Right ventricle myocardium superior (tissue), 1 donor: ENCODE data around the gene EPX. TPM values are rescaled to one million over a fixed set of nuclear protein-coding genes. Genes with fewer than 3 reads are reported as not detected.
A peak's percentile ranks its signal among the peaks of the same experiment; 100 is the strongest.
"Not testable (repeated sequence)": the region's sequence is repeated elsewhere in the genome, so short reads cannot be mapped to it uniquely, and the experiment has no call there.

Source experiments
- ATAC-seq: fragments of 200-7000 bp; cut with Tn5 transposase; one replicate; pipeline ENCODE4 v1.9.1; 2020; ENCODE audit warnings: mild to moderate bottlenecking; ENCODE audit not compliant: poor library complexity
- DNase-seq: peaks from one replicate; pipeline ENCODE4 v3.0.0-alpha.2; 2020
- intact Hi-C: fragments of 100-400 bp; cut with DNase I; formaldehyde crosslinking; loops from one replicate; pipeline ENCODE4 v1.11.2; 2022
- long read RNA-seq: library from polyadenylated mRNA; unstranded; transcript quantifications from one replicate; pipeline ENCODE4 v2.0.0, GENCODE V29; 2021
- total RNA-seq: library from RNA; stranded (reverse); fragmentation: NEBNext Ultra II Directional; extraction: Animal tissue kit (Norgen Biotek cat#: 25700); gene quantifications from one replicate; pipeline ENCODE4 v1.2.1, GENCODE V29; 2021
- donor health status: DM: no; HTN: yes; CAD: no; lungs with severe emphysema.

Gene EPX, protein sequence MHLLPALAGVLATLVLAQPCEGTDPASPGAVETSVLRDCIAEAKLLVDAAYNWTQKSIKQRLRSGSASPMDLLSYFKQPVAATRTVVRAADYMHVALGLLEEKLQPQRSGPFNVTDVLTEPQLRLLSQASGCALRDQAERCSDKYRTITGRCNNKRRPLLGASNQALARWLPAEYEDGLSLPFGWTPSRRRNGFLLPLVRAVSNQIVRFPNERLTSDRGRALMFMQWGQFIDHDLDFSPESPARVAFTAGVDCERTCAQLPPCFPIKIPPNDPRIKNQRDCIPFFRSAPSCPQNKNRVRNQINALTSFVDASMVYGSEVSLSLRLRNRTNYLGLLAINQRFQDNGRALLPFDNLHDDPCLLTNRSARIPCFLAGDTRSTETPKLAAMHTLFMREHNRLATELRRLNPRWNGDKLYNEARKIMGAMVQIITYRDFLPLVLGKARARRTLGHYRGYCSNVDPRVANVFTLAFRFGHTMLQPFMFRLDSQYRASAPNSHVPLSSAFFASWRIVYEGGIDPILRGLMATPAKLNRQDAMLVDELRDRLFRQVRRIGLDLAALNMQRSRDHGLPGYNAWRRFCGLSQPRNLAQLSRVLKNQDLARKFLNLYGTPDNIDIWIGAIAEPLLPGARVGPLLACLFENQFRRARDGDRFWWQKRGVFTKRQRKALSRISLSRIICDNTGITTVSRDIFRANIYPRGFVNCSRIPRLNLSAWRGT
- total RNA-seq = not detected
- long read RNA-seq = 0 reads

DNA sequence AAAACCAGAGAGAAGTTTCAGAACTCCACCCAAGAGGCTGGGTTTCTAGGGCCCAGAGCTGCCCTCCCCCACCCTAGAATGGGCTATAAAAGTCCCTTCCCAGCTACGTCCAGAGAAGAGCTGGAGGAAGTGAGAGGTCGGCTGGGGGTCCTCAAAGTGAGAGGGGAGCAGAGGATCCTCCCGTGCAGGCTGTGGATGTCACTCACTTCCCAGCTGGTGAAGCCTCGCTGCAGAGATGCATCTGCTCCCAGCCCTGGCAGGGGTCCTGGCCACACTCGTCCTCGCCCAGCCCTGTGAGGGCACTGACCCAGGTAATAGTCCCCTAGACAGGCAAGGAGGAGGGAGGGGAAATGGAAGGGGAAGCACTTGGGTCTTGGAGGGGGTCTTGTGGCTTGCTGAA, at the start of gene EPX:
TSS of gene EPX (plus strand) at position 115 of the 400 bp plus-strand sequence. CDS start at position 236, 121 bp downstream.
- no peak for ATAC-seq
- intact Hi-C loops = no loop called here
- DNase-seq = no peak

DNA sequence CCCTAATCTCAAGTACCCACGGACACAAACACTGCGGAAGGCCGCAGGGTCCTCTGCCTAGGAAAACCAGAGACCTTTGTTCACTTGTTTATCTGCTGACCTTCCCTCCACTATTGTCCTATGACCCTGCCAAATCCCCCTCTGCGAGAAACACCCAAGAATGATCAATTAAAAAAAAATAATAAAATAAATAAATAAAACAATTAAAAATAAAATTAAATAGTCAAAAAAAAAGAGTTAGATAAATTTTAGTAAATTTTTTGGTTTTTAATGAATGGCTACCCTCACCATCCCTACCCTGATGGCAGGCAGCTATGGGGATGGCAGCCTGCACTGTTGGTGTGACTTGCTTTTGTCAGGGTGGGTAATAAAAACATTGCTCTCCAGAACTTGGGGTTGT, 49.2 kb upstream of the EPX start:
- ATAC-seq, DNase-seq, intact Hi-C loops: not testable (repeated sequence)

DNA sequence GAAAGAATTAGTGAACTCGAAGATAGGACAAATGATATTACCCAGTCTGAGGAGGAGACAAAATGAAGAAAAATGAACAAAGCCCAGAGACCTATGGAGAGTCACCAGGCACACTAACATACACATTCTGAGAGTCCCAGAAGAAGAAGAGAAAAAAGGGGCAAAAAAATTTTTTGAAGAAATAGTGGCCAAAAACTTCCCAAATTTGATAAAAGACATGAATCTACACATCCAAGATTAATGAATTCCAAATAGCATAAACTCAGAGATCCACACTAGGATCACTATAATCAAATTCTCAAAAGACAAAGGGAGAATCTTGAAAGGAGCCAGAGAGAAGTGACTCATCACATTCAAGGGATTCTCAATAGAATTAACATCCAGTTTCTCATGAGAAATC, 47.7 kb upstream of the EPX start:
- intact Hi-C loops = no loop called here
- DNase-seq = no peak
- ATAC-seq = no peak

DNA sequence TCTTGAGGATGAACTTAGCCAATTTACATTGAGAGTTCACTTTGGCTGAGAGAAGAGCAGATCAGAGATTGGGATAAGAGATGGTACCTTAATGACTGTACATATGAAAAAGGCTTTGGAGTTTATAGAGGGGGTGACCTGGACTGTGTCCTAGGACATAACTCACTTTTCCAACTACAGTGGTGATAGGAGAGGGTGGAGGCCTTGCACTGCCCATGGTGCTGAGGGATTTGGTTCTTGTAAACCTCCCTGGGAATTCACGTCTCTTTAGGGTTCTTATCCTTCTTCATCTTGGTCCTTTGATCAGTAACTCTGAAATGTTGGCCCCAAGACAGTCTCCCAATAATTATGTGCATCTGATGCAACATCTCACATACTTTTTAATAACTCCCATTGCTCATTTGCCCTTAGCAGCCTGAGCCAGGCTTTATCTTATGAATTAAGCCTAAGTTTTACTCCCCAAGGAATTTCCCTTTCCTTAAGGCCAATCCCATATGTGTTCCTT, 44.5 kb upstream of the EPX start, which contains the start of gene OR4D1:
TSS of gene OR4D1 (plus strand) at position 455 of the 505 bp plus-strand sequence. CDS start 6,770 bp downstream, outside the sequence.
- intact Hi-C loops = no loop called here
- ATAC-seq (no peak), DNase-seq (no peak)

DNA sequence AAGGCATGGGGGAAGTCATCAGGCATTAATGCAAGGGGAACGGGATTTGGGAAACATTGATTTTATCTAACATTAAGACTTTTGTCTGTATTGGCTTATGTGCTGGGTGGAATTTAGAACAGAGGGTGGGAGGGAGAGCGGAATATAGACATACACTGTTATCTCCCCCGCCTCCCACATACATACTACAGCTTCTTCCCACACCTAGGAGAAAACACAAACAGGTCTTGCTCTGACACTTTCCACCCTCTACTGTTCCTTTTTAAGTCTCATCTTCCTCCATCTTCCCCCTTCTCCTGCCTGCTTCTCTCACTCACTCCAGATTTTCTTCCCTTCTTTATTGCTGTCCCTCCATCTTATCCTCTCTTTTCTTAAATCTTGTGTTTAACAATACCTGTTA, 43.9 kb upstream of the EPX start:
- intact Hi-C loops = no loop called here
- ATAC-seq (no peak), DNase-seq (no peak)

DNA sequence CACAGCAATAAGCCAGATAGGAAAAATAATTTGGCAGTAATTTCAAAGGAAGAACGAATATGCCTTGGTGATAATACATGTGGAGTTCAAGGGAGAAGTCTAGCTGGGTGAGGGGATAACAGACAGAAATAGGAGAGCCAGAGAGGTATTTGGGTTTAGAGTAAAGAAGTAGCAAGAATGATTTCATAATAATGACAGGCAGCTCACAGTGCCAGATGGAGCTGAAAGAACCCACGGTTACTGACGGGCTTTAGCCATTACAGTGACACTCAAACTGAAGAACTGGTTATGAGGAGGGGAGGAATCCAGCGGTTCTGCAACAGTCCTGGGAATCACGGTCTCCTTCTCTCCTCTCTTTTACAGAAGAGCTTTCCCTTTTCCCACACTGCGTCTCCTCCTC, 42.1 kb upstream of the EPX start:
- intact Hi-C loops = no loop called here
- DNase-seq (no peak), ATAC-seq (no peak)

DNA sequence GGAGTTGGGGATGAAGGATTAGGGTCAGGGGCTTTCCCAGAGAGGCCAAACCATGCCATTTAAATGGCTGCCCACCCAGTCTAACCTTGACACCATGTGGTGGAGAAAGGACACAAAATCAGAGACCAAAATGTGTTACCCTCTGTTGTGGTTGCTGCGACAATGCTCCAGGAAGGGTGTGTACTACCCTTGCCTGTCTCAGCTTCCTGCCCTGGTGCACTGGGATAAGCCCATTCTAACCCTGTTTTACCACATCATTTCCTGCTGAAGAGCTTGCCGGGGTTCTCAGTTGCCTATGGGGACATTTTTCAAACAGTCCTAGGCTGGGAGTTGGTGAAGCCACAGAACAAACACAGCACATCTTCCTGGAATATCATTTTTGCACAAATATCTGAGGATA, 39.5 kb upstream of the EPX start:
- intact Hi-C loops = no loop called here
- DNase-seq (no peak), ATAC-seq (peak; percentile 25)

DNA sequence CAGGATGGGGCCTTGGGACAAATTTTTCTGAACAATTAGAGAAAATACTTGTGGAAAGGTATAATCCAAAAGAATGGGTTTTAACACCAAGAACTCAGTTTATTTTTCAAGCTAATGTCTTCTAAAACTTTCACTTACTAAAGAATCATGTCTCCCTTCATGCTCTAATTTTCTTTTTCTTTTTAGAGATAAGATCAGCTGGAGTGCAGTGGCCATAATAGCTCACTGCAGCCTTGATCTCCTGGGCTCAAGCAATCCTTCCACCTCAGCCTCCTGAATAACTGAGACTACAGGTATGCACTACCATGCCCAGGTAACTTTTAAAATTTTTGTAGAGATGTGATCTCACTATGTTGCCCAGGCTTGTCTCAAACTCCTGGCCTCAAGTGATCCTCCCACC, 38.9 kb upstream of the EPX start:
- ATAC-seq = no peak
- intact Hi-C loops = no loop called here
- DNase-seq = no peak

DNA sequence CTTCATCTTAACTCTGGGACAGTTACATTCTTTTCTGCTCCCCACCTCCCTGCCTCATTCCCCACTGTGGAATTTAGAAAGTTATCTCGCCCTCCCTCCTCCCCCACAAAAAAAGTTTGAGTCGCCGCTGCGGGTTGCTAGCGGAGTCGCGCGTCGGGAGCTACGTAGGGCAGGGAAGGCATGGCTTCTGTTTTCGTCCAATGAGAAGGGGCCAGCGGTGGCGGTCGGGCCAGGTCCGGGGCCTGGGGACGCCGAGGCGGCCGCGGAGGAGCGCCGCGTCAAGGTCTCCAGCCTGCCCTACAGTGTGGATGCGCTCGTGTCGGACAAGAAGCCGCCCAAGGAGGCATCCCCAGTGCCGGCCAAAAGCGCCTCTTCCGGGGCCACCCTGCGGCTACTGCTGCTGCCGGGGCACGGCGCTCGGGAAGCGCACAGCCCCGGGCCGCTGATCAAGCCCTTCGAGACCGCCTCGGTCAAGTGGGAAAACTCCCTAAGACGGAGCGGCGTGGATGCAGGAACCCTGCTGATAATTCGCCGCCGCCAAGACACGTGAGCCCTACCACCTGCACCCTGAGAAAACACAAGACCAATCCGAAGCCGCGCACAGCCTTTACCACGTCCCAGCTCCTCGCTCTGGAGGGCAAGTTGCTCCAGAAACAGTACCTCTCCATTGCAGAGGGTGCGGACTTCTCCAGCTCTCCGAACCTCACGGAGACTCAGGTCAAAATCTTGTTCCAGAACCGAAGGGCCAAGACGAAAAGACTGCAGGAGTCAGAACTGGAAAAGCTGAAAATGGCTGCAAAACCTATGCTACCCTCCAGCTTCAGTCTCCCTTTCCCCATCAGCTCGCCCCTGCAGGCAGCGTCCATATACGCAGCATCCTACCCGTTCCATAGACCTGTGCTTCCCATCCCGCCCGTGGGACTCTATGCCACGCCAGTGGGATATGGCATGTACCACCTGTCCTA, 35.4 kb upstream of the EPX start:
- ATAC-seq (peak; percentile 88), DNase-seq (peak; percentile 52)
- intact Hi-C loops = no loop called here

DNA sequence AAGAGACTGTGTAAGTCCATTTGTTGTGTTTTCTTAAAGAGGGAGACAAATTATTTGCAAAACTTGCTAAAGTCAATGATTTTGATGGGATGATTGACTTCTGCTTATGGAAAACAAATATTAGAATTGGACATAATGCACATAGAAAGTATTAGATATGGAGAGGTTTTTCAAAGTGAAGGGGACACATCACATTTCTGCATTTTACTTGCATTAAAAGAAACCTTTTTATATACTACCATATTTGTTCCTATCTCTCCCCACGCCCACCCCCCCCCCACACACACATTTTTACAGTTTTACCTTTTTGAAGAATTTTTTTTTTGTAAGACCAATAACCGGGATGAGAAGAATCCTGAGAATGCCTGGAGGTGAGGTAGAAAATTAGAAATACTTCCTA, 34.3 kb upstream of the EPX start:
- intact Hi-C loops = no loop called here
- no peak for ATAC-seq
- no peak for DNase-seq

DNA sequence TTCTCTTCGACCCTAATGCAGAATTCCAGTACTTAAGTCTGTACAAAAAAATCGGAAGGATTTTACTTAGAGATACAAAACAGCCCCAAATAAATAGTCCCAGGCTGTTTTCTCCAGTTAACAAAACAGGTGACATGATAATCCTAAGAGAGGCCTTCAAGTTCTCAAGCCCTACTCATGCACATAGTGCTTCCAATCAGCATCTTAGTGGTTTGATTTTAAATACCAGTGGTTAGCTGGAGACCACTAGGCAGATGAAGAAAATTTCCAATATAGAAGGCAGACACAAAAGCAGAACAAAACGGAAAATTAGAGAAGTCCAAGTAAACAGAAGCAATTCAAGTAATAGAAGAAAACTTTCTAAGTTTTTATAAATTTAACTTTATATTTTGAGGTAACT, 31.0 kb upstream of the EPX start:
- intact Hi-C loops = no loop called here
- DNase-seq (no peak), ATAC-seq (no peak)

DNA sequence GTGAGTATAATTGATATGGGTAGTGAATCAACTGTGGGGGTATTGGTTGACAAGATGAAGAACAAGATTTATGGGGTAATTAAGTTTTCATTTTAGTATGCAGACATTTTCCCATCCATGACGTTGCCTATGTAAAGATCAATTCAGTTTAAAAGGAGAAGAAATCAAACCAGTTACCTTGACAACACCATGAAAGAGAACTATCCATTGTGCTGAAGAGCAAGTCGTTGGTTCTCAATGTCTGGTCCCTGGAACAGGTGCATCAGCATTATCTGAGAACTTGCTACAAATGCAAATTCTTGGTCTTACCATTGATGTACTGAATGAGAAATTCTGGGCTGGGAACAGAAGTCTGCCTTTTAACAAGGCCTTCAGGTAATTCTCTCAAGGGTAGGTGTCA, 26.5 kb upstream of the EPX start:
- DNase-seq (no peak), ATAC-seq (no peak)
- intact Hi-C loops = no loop called here

DNA sequence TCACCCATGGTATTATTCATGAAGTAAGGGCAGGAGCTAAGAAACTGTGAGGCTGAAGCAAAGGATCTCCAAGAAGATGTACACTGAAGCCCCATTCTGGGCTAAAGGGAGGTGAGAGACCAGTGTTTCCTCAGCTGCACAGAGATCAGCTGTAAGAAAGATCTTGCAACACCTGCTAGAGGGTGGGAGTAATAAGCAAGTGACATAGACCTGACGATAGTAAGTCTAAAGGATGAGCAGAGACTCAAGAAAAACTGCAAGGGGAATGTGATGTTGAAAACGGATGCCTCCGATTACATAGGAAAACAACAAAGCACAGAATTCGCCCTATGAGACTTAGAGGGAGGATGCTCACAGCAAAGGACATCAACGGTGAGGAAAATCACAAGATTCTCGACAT, 25.8 kb upstream of the EPX start, which contains the start of gene OR4D2:
TSS of gene OR4D2 (plus strand) at position 301 of the 400 bp plus-strand sequence. CDS start 2,674 bp downstream, outside the sequence.
- ATAC-seq = no peak
- no peak for DNase-seq
- intact Hi-C loops = no loop called here

DNA sequence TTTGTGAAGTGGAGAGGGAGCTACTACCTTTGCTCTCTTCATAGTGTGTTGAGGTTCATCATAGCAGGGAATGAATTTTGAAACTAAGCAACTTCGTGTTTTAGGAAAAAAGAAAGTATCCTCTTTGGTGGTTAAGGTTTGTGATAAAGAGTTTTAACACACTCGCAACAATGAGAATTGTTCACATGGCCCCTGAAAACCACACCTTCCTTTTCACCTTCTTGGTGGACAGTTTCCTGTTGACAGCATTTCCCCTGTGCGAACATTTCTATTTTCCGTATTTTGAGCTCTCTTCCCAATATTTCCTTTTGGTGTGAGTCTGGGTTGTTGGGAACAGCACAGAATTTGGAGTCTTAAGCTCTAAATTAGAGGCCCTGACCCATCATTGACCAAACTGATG, 21.9 kb upstream of the EPX start:
- DNase-seq (no peak), ATAC-seq (no peak)
- intact Hi-C loops = no loop called here

DNA sequence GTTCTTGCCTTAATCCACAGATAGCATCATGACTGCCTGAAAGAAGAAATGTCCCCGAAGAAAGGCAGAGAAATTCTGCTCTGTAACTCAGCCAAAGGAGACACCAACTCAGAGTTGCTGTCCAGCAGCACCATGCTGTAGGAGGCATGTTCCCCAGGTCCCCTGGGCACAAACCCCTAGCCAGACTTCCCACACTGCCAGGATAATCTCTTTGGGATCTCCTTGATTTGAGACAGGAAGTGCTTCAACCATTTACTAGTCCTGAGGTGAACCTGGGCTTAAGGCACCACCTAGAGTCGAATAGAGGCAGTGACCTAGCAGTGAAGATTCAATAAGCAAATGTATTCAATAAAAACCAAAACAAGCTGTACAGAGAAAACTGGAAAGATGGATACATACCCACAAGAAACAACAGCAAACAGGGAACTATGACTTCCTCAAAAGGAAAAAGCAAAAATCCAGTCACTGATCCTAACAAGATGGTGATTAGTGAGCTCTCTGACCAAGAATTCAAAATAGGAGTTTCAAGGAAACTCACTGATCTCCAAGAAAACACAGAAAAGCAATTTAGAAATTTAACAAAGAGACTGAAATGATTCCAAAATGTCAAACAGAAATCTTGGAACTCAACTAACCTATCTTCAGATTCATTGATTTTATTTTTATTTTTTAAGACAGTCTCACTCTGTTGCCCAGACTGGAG, 20.0 kb upstream of the EPX start:
- intact Hi-C loops = no loop called here
- DNase-seq (no peak), ATAC-seq (no peak)

DNA sequence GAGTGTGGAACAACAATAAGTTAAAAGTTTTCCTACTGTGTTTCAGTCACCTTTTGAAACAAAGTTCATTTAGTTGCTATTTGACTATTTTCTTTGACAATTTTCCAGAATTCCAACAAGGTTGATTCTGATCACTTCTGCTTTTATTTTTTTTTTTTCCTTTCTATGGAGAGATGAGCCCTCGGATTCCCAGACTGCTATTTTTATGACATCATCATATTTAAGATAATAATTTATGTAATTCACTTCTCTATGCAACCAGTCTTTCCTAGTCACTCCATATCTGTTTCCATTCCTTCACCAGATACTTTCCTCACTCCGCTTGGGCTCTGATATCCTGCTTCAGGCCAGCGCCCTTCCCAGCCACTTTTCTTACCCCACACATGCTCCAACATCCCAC, 17.7 kb upstream of the EPX start:
- intact Hi-C loops = no loop called here
- DNase-seq (no peak), ATAC-seq (no peak)

DNA sequence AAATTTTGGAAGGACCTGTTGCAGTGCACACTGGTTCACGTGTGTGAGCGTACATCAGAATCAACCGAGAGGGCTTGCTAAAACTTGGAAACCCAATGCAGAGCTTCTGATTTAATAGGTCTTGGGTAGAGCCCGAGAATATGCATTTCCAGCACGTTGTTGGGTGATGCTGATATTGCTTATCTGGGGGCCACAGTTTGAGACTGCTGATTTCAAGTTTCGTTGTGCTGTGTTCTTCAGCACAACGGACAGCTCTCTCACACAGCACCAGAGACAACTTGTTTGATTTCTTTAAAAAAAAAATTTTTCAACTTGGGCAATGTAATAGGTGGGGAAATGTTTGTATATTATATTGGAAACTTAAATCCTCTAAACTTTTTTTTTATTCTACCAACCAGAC, 16.3 kb upstream of the EPX start:
- intact Hi-C loops = no loop called here
- ATAC-seq (no peak), DNase-seq (no peak)

DNA sequence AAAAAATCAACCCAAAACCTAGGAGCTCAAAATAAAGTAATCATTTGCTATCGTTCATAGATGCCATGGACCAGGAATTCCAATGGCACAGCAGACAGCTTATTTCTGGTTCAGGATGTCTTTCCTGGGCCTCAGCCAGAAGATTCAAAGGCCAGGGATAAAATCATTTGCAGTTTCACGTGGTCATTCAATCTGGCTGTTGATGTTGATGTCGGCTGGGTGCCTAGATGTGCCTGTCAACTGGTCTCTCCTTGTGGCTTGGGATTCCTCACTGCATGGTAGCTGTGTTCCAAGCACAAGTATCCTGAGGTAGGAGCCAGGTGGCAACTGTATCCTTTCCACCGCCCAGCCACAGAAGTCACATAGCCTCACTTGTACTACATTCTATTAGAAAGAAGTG, 10.7 kb upstream of the EPX start:
- DNase-seq (no peak), ATAC-seq (no peak)
- intact Hi-C loops = no loop called here
